ENCODE measurements around the gene C14orf119.

DNA sequence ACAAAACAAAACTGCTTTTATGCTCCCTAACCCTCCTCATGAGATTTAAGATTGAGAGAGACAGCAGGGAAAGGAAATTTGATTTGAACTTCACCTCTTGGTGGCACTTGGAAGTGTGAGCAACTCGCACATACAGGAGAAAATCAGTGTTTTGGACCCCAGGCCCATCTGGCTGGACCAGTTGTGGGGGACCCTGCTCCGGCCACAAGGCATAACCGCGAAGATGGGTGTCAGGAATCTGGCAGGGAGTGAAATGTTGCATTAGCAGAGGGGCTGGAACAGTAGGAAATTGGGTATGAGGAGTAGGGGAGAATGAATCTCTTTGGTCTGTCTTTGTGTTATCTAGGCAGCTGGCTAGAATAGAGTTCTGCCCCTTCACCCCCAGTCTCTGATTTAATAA lies 8.3 kb downstream of the C14orf119 start:
- TF ChIP-seq, protein P1, sequence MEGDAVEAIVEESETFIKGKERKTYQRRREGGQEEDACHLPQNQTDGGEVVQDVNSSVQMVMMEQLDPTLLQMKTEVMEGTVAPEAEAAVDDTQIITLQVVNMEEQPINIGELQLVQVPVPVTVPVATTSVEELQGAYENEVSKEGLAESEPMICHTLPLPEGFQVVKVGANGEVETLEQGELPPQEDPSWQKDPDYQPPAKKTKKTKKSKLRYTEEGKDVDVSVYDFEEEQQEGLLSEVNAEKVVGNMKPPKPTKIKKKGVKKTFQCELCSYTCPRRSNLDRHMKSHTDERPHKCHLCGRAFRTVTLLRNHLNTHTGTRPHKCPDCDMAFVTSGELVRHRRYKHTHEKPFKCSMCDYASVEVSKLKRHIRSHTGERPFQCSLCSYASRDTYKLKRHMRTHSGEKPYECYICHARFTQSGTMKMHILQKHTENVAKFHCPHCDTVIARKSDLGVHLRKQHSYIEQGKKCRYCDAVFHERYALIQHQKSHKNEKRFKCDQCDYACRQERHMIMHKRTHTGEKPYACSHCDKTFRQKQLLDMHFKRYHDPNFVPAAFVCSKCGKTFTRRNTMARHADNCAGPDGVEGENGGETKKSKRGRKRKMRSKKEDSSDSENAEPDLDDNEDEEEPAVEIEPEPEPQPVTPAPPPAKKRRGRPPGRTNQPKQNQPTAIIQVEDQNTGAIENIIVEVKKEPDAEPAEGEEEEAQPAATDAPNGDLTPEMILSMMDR (IDR thresholded peaks at IDR 0.05) = no peak
- no peak for TF ChIP-seq POLR2A (IDR thresholded peaks at IDR 0.05)
